Epithelial cell of esophagus (primary cell): ENCODE results near the gene ADCYAP1R1.

ENCODE experiments used
- DNase-seq: peaks from one replicate; pipeline ENCODE4 v3.0.0; 2010; ENCODE audit warnings: low read depth
- H3K4me3 ChIP-seq: 2 replicates; pipeline ENCODE4 v1.5.1; 2011; ENCODE audit warnings: mild to moderate bottlenecking, low read length, control low read depth
- CTCF ChIP-seq: IDR thresholded peaks from 2 replicates; pipeline ENCODE4 v1.5.1; 2011; ENCODE audit warnings: low read depth, mild to moderate bottlenecking, low read length, control low read depth, inconsistent platforms; ENCODE audit not compliant: insufficient read depth; ENCODE audit errors: missing control alignments

ADCYAP1R1 gene

GRCh38 chr7:31036924-31037323 is 15.2 kb upstream of the ADCYAP1R1 start:
- no peak overlapping the region for H3K4me3 ChIP-seq
- TF ChIP-seq CTCF, result no peak
- DNase-seq, result no peak

DNA sequence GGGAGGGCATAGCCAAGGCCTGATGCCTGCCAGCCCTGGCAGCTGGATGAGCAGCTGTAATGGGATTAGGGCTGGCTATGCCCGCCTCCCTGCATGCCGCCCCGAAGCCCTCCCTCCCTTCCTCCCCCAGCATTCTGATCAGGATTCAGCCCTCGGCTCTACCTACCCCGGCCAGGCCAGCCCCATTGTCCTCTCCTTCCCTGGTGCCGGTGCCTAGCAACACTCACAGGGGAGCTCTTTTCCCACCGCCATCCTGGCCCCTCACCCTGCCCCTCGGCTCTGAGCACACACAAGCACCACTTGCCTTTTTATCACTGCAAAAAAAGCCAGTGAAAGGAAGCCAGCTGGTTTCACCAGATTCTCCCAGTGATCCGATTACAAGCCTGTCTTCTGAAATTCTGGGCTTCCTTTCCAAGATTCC is 9.0 kb upstream of the ADCYAP1R1 start:
- no peak for DNase-seq
- no peak for TF ChIP-seq CTCF
- H3K4me3 ChIP-seq, result no peak overlapping the region

DNA sequence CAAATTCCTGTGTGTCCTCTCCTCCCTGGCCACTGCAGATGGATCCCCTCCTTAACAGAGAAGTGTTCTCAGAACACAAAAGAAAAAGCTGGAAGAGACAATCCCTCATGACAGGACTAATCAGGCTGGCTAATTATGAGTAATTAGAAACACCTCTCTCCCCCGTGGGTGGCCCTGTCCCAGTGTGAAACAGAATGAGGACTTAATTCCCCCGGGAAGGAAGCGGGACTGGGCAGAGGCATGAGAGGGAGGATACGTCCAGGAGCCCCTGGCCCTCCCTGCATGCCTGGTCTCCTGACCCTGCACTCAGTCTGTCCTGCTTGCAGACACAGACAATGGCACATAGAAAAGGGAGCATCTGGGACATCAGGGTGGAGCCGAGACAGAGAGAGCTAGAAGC is 7.6 kb upstream of the ADCYAP1R1 start:
- H3K4me3 ChIP-seq, result no peak overlapping the region
- no peak for DNase-seq
- no peak for TF ChIP-seq CTCF

- no peak for DNase-seq
- no peak overlapping the region for H3K4me3 ChIP-seq
- TF ChIP-seq CTCF, result no peak
These were observed 5.4 kb upstream of the ADCYAP1R1 start for GRCh38 chr7:31046723-31047122.

DNA sequence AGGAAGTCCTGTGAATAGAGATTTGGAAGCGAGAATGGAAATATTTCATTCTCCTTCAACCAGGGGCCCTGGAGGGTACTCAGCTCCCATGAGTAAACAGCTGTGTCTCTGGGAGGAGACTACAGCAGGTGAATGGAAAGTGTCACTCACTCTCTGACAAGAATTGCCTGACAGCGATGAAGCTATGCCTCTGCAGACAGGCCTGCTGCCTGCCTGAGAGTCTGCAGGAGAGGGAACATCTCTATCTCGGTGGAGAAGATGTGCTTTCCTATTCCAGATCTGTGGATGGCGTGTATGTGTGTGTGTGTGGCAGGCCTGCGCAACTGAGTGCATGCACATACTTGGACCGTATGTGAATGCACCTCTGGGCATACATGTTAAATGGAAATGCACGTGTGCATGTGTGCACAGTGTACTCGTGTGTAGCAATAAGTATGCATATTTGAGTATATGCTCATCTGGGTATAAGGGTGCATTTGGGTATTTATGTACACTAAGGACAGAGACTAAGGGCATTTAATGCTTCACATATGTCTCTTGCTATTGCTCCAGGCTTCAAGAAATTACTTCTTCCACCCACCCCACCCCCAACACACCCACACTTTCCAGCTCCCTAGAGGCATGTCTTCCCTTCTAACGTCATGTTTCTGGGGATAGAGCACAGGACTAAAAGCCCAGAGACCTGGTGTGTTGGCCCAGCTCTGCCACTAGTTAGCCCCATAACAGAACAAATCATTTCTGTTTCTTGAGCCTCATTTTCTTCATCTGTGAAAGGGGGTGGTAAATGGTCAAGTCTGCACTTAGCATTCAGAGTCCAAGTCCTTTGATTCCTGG is 4.6 kb upstream of the ADCYAP1R1 start:
- TF ChIP-seq CTCF, result no peak
- no peak overlapping the region for H3K4me3 ChIP-seq
- no peak for DNase-seq

DNA sequence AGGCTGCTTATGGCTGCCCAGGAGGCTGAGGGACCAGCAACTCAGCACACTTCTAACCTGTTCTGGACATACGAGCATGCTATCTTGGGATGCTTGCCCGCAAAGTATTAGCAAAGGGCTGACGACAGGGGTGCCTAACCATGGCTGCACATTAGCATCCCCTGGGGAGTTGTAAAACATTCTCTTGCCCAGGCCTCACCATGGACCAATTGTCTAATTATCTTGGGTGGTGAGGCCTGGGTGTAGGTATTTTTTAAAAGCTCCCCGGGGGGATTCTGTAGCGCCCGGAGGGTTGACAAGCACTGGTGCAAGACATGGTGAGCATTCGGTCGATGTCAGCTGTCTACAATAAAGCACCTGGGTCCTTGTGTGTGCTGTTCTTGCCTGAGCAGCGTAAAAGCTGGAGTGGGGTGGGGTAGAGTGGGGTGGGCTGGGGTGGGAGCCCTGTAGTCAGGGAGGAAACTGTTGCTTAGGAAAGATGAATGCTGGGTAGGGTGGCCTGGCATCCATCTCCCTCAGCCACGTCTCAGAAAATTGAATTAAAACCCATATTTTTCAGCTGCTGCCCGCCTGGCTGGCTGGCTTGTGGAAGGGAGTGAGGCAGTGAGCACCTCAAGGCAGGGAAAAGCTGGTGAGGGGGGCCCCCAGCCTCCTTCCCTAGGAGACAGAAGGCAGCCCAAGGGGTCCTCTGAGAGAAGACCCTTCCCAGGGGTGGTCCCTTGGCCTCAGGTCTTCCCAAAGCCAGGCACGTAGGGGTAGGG is 2.9 kb upstream of the ADCYAP1R1 start:
- no peak overlapping the region for H3K4me3 ChIP-seq
- DNase-seq, result no peak
- no peak for TF ChIP-seq CTCF
